Activated T-cell treated with anti-CD3 and anti-CD28 coated beads for 48 hours (primary cell): Measurements from ENCODE around the gene PRAMEF2.
"Not testable (repeated sequence)": the region's sequence is repeated elsewhere in the genome, so short reads cannot be mapped to it uniquely, and the experiment has no call there.

Source experiments
- DNase-seq: peaks from one replicate; pipeline ENCODE4 v3.0.0-alpha.2; 2020; ENCODE audit warnings: low read depth

The PRAMEF2 gene, protein sequence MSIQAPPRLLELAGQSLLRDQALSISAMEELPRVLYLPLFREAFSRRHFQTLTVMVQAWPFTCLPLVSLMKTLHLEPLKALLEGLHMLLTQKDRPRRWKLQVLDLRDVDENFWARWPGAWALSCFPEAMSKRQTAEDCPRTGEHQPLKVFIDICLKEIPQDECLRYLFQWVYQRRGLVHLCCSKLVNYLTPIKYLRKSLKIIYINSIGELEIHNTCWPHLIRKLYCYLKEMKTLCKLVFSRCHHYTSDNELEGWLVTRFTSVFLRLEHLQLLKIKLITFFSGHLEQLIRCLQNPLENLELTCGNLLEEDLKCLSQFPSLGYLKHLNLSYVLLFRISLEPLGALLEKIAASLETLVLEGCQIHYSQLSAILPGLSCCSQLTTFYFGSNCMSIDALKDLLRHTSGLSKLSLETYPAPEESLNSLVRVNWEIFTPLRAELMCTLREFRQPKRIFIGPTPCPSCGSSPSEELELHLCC

GRCh38 chr1:12856786-12857185 lies at the start of gene PRAMEF2:
PRAMEF2 (plus strand) TSS chr1:12857086; CDS start chr1:12859010, 1,924 bp downstream.
- DNase-seq: not testable (repeated sequence)

- DNase-seq: no peak
Observed at GRCh38 chr1:12809933-12810332, 47.0 kb upstream of the PRAMEF2 start.

- no peak for DNase-seq
Observed at GRCh38 chr1:12810691-12811408, 46.0 kb upstream of the PRAMEF2 start.

GRCh38 chr1:12811409-12811784 lies 45.5 kb upstream of the PRAMEF2 start:
- no peak for DNase-seq

GRCh38 chr1:12819061-12819460 lies 37.8 kb upstream of the PRAMEF2 start:
- not testable (repeated sequence) for DNase-seq

GRCh38 chr1:12831310-12831709 lies 25.6 kb upstream of the PRAMEF2 start, which contains the start of gene PRAMEF11:
PRAMEF11 (minus strand) TSS chr1:12831410; CDS start chr1:12828789, 2,621 bp downstream.
- DNase-seq: not testable (repeated sequence)

DNA sequence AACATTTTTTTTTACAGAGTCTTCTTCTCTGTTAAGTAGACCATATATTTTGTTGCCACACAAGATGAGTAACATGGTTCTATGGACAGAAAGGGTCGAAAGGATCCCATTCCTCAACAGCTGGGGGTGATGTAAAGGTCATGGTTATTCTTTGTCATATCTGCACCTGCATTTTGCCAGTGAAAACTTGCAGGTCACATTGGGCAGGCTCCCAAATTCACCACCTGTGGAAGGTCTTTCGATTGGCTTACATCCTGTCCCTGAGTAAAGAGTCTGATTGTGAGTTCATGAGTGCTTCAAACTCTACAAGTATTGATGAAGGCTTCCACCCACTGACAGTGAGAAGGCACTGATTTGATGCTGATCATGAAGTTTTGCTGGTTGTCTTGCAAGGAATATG lies 23.6 kb upstream of the PRAMEF2 start:
- DNase-seq: not testable (repeated sequence)

DNA sequence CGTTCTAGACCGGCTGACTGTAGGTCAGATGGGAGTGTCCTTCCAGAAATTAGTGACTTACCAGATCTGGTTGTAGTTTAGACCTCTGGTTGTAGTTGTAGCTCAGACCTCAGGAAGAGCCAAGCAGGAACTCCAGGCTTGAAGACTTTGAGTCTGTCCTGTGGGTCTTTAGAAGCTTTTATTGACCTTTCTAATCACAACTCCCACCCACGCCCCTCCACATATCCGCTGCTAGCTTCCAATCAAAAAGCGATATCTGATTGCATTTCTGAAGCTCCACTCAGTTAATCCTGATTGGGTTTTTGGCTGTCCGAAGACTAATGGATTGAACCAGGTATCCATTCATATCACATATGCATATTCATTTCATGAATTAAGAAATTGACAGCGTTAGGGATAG lies 8.3 kb upstream of the PRAMEF2 start, which contains the start of gene HNRNPCL1:
HNRNPCL1 (minus strand) TSS at position 101 of the 400 bp plus-strand sequence. CDS start 431 bp downstream, outside the sequence.
- not testable (repeated sequence) for DNase-seq

- DNase-seq: no peak
Observed at GRCh38 chr1:12851779-12852178, 5.1 kb upstream of the PRAMEF2 start.

DNA sequence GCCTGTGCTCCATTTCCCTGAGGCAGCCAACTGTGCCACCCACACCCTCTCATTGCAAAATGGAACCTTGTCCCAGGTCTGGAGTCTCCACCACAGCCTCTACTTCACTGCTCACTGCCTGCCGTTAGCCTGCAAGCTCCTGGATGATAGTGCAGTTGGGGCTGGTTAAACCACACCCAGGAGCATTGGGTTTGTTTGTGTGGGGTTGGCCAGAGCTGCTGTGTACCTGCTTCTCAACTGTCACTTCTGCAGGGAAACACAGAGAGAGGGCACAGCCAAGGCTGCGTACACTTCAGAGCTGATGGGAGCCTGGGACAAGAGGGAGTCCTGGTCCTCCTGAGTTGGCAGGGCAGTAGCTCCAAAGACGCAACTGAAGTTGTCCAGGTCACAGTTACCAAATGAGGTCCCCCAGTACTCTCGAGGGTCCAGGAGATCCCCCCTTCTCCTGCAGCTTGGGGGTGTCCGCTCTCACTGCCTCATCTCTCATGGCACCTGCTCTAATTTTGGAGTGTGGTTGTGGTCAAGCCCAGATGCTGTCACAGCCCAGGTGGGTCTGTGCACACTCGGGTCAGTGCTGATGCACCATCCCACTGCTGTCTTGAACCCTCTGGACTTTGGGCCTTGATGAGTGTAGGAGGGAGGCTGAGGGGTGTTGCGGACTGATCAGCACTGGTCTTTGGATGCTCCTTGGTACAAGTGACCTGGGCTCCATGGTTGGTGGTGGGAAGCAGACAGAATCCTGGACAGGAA lies 6.4 kb downstream of the PRAMEF2 start:
- not testable (repeated sequence) for DNase-seq

DNA sequence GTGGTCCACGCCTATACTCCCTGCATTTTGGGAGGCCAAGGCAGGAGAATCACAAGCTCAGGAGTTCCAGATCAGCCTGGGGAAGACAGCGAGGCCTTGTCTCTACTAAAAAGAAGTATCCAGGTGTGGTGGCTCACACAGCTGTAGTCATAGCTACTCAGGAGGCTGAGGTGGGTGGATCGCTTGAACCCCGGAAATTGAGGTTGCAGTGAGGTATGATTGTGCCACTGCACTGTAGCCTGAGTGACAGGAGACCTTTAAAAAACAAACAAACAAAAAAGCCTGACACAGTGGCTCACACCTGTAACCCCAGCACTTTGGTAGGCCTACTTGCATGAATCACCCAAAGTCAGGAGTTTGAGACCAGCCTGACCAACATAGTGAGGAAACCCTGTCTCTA lies 21.6 kb downstream of the PRAMEF2 start:
- not testable (repeated sequence) for DNase-seq

DNA sequence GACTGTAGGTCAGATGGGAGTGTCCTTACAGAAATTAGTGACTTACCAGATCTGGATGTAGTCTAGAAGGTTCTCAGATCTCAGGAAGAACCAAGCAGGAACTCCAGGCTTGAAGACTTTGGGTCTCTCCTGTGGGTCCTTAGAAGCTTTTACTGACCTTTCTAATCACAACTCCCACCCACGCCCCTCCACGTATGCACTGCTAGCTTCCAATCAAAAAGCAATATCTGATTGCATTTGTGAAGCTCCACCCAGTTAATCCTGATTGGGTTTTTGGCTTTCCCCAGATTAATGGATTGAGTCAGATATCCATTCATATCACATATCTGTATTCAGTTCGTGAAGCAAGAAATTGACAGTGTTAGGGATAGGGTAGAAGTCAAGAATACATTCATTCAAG lies 29.2 kb downstream of the PRAMEF2 start, which contains the start of gene PRAMEF4:
PRAMEF4 (minus strand) TSS at position 101 of the 400 bp plus-strand sequence. CDS start 2,807 bp downstream, outside the sequence.
- not testable (repeated sequence) for DNase-seq

- DNase-seq: not testable (repeated sequence)
Observed at GRCh38 chr1:12898170-12898569, 41.3 kb downstream of the PRAMEF2 start, which contains the start of gene PRAMEF10. PRAMEF10 (minus strand) TSS chr1:12898270; CDS start chr1:12895847, 2,423 bp downstream.

DNA sequence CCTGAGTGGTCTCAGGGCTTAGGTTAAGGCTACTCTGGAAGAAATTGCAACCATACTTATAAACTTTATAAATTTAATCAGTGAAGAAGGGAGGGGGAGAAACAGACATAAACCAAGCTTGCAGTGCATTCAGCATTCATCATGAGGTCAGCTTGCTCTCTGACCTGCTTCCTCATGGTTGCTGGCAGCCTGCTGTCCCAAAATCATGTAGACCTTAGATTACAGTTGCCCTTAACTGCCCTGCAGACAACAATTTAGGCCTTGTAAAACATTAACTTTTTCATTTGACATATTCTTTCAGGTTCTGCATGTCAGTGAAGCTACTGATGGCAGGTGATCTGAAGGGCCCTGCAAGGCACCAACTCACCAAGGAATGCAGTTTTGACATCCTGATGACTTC lies 42.3 kb downstream of the PRAMEF2 start:
- not testable (repeated sequence) for DNase-seq

DNA sequence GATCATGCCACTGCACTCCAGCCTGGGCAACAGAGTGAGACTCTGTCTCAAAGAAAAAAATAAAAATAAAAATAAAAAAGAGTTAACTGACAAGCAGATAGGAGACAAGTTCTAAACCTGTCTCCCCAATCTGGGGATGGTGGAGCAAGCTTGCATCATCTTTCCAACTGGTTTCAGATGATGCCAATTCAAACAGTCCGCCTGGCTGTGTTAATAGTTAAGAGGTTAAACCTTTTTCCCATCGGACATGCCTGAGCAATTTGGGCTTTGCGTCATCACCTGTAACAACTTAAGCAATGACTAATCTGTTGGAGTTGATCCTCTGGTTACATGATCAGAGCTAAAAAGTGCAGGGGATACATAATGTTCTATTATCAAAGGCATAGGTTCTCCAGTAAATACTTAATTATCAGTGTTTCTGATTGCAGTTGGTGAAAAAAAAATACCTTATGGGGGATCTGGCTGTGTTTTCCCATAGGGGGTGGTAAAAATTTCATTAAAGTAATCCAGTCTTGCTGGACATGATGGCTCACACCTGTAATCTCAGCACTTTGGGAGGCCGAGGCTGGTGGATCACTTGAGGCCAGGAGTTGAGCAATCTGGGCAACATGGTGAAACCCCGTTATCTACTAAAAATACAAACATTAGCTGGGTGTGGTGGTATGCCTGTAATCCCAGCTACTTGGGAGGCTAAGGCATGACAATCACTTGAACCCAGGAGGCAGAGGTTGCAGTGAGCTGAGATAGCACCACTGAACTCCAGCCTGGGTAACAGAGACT lies 47.1 kb downstream of the PRAMEF2 start:
- DNase-seq: not testable (repeated sequence)
